Measurements from ENCODE around the gene RAB3IP. TPM values are rescaled to one million over a fixed set of nuclear protein-coding genes. Genes with fewer than 3 reads are reported as not detected.

RAB3IP gene
- total and polyA plus RNA-seq, 12 donors, result 14.2 to 33.3 (median 22.5) TPM

GRCh38 chr12:69868695-69869094 is 130.0 kb downstream of the RAB3IP start:
- H3K4me3 ChIP-seq, result no peak overlapping the region
- no peak for DNase-seq
- no peak for ATAC-seq
- H3K27ac ChIP-seq, result no peak overlapping the region
- no peaks in the 10 kb centered on the region for H3K27me3 ChIP-seq
- 89 to 97% methylated on average over 9 of the region's 9 CpGs for WGBS, 2 donors
- H3K4me1 ChIP-seq, result peaks cover 0 to 6% (median 0%) of the 10 kb centered on the region in 9 donors
- no peaks in the 10 kb centered on the region for H3K36me3 ChIP-seq
- TF ChIP-seq, protein P1, sequence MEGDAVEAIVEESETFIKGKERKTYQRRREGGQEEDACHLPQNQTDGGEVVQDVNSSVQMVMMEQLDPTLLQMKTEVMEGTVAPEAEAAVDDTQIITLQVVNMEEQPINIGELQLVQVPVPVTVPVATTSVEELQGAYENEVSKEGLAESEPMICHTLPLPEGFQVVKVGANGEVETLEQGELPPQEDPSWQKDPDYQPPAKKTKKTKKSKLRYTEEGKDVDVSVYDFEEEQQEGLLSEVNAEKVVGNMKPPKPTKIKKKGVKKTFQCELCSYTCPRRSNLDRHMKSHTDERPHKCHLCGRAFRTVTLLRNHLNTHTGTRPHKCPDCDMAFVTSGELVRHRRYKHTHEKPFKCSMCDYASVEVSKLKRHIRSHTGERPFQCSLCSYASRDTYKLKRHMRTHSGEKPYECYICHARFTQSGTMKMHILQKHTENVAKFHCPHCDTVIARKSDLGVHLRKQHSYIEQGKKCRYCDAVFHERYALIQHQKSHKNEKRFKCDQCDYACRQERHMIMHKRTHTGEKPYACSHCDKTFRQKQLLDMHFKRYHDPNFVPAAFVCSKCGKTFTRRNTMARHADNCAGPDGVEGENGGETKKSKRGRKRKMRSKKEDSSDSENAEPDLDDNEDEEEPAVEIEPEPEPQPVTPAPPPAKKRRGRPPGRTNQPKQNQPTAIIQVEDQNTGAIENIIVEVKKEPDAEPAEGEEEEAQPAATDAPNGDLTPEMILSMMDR (IDR thresholded peaks at IDR 0.05), result no peak
- no peaks in the 10 kb centered on the region for H3K9me3 ChIP-seq
- intact Hi-C loops (cut with DNase I), result no loop called here

GRCh38 chr12:69872804-69873203 is 134.1 kb downstream of the RAB3IP start:
- H3K4me3 ChIP-seq, result no peak overlapping the region
- DNase-seq (no peak), ATAC-seq (no peak)
- intact Hi-C loops (cut with DNase I), result loop anchor here in 2 of 10 donors (10.0 kb wide), 2 partner anchors 702 to 982 kb away; no protein-coding TSS in a partner anchor
- no peaks in the 10 kb centered on the region for H3K27me3 ChIP-seq
- peaks cover 0 to 12% (median 0%) of the 10 kb centered on the region in 9 donors for H3K4me1 ChIP-seq
- 63 to 74% methylated on average over 3 of the region's 3 CpGs for WGBS, 2 donors
- H3K27ac ChIP-seq, result no peak overlapping the region
- H3K36me3 ChIP-seq, result no peaks in the 10 kb centered on the region
- no peaks in the 10 kb centered on the region for H3K9me3 ChIP-seq
- TF ChIP-seq, protein P1 (IDR thresholded peaks at IDR 0.05), result no peak

Other genes with a start within 250 kb of the RAB3IP start
- gene CCT2, start 153.4 kb upstream of the RAB3IP start, total RNA-seq, result 100 to 1,000 TPM in 2 of 10 donors, 10 to 100 TPM in 8; 61.3 to 115 (median 84.6) TPM
- gene CCT2, start 153.4 kb upstream of the RAB3IP start, polyA plus RNA-seq, result 100 to 1,000 TPM in 1 of 2 donors, 10 to 100 TPM in 1; 41.3 to 190 TPM
- 10 to 100 TPM; 14.4 to 75.7 (median 40.9) TPM for gene LRRC10, start 128.0 kb upstream of the RAB3IP start, total RNA-seq
- 10 to 100 TPM in 1 of 2 donors, 1 to 10 TPM in 1; 3.4 to 31.4 TPM for gene LRRC10, start 128.0 kb upstream of the RAB3IP start, polyA plus RNA-seq
- gene BEST3, start 39.6 kb upstream of the RAB3IP start, total RNA-seq, result under 1 TPM in 7 of 10 donors, not detected in 3; 0.09 to 0.64 (median 0.44) TPM
- gene BEST3, start 39.6 kb upstream of the RAB3IP start, polyA plus RNA-seq, result under 1 TPM; 0.07 to 0.35 TPM
- gene MYRFL, start 86.4 kb downstream of the RAB3IP start, total RNA-seq, result under 1 TPM in 7 of 10 donors, not detected in 3; 0.12 to 0.51 (median 0.35) TPM
- gene MYRFL, start 86.4 kb downstream of the RAB3IP start, polyA plus RNA-seq, result under 1 TPM in 1 of 2 donors, not detected in 1; 0.10 TPM

Data from heart right ventricle (tissue), 16 donors.